SKM-1 (cell line): ENCODE measurements around the gene ABCF2.

Experiments
- DNase-seq: peaks from one replicate; lab custom pipeline; 2025; ENCODE audit not compliant: unreplicated experiment; lab: John Stamatoyannopoulos, UW

ABCF2 gene

GRCh38 chr7:151175047-151175792 lies 51.8 kb downstream of the ABCF2 start:
- DNase-seq, result no peak

DNA sequence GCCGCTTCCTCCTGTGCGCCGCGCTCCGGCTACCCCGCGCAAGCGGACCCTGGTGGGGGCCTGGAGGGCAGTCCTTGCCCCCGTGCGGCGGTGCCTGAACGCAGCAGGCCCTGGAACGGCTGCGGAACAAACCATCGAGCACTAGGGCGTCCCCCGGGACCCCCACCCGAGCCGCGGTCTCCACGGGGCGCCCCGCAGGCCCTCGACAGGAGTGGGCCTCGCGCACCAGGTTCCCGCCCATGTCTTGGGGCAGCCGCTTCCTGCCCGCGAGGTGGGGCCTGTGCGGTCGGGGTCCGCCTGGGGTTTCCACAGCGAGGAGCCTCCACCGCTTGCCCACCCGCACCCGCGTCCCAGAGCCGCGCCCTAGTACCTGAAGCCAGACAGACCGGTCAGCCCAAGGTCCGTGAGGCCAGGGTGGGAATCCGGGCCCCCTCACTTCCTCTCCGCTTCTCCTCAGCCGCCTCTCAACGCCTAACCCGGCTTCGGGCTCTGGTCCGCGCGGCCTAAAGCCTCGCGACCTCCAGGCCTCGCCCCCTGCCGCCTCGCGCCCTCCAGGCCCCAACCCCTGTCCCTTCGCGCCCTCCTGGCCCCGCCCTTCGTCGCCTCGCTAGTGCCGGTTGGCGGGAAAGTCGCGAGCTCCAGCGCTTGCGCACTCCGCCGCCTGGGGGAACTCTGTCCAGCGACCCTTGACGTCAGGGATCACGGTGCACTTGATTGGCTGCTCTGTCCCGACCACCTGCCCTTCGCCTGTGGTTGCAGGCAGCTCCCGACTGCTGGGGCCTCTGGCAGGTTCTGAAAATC lies 52.6 kb downstream of the ABCF2 start:
- DNase-seq, result no peak

GRCh38 chr7:151173386-151174245 lies 53.4 kb downstream of the ABCF2 start:
- no peak for DNase-seq

DNA sequence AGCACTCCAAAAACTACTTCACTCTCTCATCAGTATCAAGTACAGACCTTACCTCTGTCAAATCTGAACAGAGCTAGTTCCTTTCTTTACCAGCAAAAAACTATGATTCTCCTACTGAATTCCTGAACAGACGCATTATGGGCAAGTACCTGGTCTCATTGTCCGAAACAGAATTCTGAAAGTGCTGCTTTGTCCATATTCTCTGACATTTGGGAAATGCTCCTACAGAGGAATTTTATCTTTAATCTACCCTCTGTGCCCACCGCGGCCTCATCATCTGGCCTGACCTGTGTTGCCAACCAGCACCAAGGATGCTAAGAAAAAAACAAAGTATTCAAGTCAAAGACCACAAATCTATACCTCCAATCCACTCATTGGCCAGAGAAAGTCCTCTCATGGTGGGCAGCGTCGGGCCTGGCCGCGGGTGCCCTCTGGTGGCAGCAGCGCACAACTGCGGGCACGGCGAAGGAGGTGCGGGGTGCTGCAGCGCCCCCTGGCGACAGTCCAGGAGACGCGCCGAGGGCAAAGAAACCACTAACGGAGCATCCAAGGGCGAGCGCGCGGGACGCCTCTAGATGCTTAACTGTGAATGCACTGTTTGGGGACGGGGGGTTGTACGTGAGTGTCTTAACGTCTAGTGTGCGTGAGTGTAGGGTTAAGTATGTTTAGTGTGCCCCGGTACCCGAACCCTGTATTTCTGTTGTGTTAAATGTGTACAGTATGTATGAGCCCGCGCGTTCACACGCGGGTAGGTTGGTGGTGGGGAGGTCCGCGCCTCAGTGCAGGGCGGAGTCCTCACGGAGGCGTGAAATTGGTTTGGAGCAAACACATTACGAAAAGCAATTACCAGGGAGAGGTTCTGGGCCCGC lies 54.5 kb downstream of the ABCF2 start:
- DNase-seq, result peak; percentile 7

DNA sequence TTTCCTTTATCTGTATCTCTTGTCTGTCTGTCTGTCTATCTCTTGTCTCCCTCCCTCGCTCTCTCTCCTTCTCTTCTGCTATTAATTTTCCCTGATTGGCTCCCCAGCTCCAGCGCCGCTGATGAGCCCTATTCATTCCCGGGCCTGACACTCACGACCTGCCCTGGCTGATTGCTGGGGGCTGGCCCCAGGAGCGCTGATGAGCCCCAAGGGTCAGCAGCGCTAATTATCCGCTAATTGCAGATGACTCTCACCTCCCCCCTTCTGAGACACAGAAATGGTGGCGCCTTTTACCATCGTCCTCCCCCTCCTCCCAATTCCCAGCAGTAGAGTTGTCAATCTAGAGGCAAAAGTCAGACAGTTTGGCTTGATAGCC lies 58.2 kb downstream of the ABCF2 start:
- no peak for DNase-seq

- DNase-seq, result peak; percentile 2
Observed at GRCh38 chr7:151168003-151168786, 58.8 kb downstream of the ABCF2 start.

- DNase-seq, result no peak
Observed at GRCh38 chr7:151167197-151167961, 59.6 kb downstream of the ABCF2 start, which contains the start of gene GBX1. Gene GBX1, minus strand, starts transcription at chr7:151167694. Its CDS starts 146 bp downstream, at chr7:151167548.

GRCh38 chr7:151166629-151167196 lies 60.3 kb downstream of the ABCF2 start:
- no peak for DNase-seq
